ENCODE measurements around the gene SLC11A1.

The SLC11A1 gene

GRCh38 chr2:218405086-218405745 lies 23.1 kb downstream of the SLC11A1 start:
- no peak overlapping the region for H3K4me3 ChIP-seq (ENCODE audit: low read length)
- DNase-seq (ENCODE audit: low read depth), result no peak
- no peak for TF ChIP-seq CTCF (conservative IDR thresholded peaks at IDR 0.05; ENCODE audit: low read depth, low read length)

GRCh38 chr2:218405746-218406208 lies 23.7 kb downstream of the SLC11A1 start:
- no peak for TF ChIP-seq CTCF (conservative IDR thresholded peaks at IDR 0.05; ENCODE audit: low read depth, low read length)
- no peak for DNase-seq (ENCODE audit: low read depth)
- H3K4me3 ChIP-seq (ENCODE audit: low read length), result peak overlapping the region; percentile 47

GRCh38 chr2:218406209-218406948 lies 24.3 kb downstream of the SLC11A1 start:
- peak; percentile 80 for TF ChIP-seq CTCF (conservative IDR thresholded peaks at IDR 0.05; ENCODE audit: low read depth, low read length)

GRCh38 chr2:218406949-218407618 lies 25.0 kb downstream of the SLC11A1 start:
- TF ChIP-seq CTCF (conservative IDR thresholded peaks at IDR 0.05; ENCODE audit: low read depth, low read length), result no peak
- no peak for DNase-seq (ENCODE audit: low read depth)

More at GRCh38 chr2:218406209-218406948, 24.3 kb downstream of the SLC11A1 start:
- peak overlapping the region; percentile 61 for H3K4me3 ChIP-seq (ENCODE audit: low read length)
- peak; percentile 78 for DNase-seq (ENCODE audit: low read depth)

GRCh38 chr2:218407717-218408116 lies 25.6 kb downstream of the SLC11A1 start:
- no peak for DNase-seq (ENCODE audit: low read depth)
- no peak overlapping the region for H3K4me3 ChIP-seq (ENCODE audit: low read length)
- TF ChIP-seq CTCF (conservative IDR thresholded peaks at IDR 0.05; ENCODE audit: low read depth, low read length), result no peak

More at GRCh38 chr2:218406949-218407618, 25.0 kb downstream of the SLC11A1 start:
- peak overlapping the region; percentile 61 for H3K4me3 ChIP-seq (ENCODE audit: low read length)

GRCh38 chr2:218418321-218418716 lies 36.2 kb downstream of the SLC11A1 start:
- no peak overlapping the region for H3K4me3 ChIP-seq (ENCODE audit: low read length)
- DNase-seq (ENCODE audit: low read depth), result no peak
- no peak for TF ChIP-seq CTCF (conservative IDR thresholded peaks at IDR 0.05; ENCODE audit: low read depth, low read length)
